WTC11 (cell line): ENCODE data around the gene NBEAL1. TPM values are rescaled to one million over a fixed set of nuclear protein-coding genes. Genes with fewer than 3 reads are reported as not detected.

ENCODE experiments used
- CTCF ChIP-seq: fragments of 200-600 bp; IDR thresholded peaks from 2 replicates; pipeline ENCODE4 v1.8.0; 2022; ENCODE audit warnings: antibody characterized with exemption
- FOXK1 ChIP-seq: sonication (generic); formaldehyde crosslinking; IDR thresholded peaks from 2 replicates; pipeline ENCODE4 v1.8.0; 2022; ENCODE audit warnings: mild to moderate bottlenecking, moderate library complexity, missing genetic modification reagents
- GRHL2 ChIP-seq: fragments of 250-450 bp; sonication (Bioruptor Pico); IDR thresholded peaks from 2 replicates; pipeline ENCODE4 v1.8.0; 2022; ENCODE audit warnings: mild to moderate bottlenecking, moderate library complexity; ENCODE audit not compliant: insufficient replicate concordance, severe bottlenecking
- IRF1 ChIP-seq: sonication (generic); formaldehyde crosslinking; IDR thresholded peaks from 2 replicates; pipeline ENCODE4 v1.8.0; 2023; ENCODE audit warnings: missing genetic modification reagents
- JUN ChIP-seq: sonication (generic); formaldehyde crosslinking; IDR thresholded peaks from 2 replicates; pipeline ENCODE4 v1.8.0; 2023; ENCODE audit warnings: mild to moderate bottlenecking, missing genetic modification reagents
- KAT7 ChIP-seq: sonication (generic); formaldehyde crosslinking; IDR thresholded peaks from 2 replicates; pipeline ENCODE4 v1.8.1; 2023; ENCODE audit warnings: missing genetic modification reagents, mild to moderate bottlenecking, borderline replicate concordance
- MXD4 ChIP-seq: fragments of 250-450 bp; sonication (Bioruptor Pico); IDR thresholded peaks from 2 replicates; pipeline ENCODE4 v1.8.0; 2021; ENCODE audit warnings: mild to moderate bottlenecking, moderate library complexity, borderline replicate concordance
- MYBL2 ChIP-seq: sonication (generic); formaldehyde crosslinking; IDR thresholded peaks from 2 replicates; pipeline ENCODE4 v1.8.1; 2023; ENCODE audit warnings: mild to moderate bottlenecking, moderate library complexity, missing genetic modification reagents
- NFATC4 ChIP-seq: fragments of 250-450 bp; sonication (Bioruptor Pico); IDR thresholded peaks from 2 replicates; pipeline ENCODE4 v1.9.0; 2021; ENCODE audit warnings: mild to moderate bottlenecking
- NR1H2 ChIP-seq: sonication (generic); formaldehyde crosslinking; IDR thresholded peaks from 2 replicates; pipeline ENCODE4 v1.9.0; 2021; ENCODE audit warnings: mild to moderate bottlenecking, moderate library complexity, missing genetic modification reagents
- RELA ChIP-seq: sonication (generic); formaldehyde crosslinking; IDR thresholded peaks from 2 replicates; pipeline ENCODE4 v1.8.1; 2022; ENCODE audit warnings: missing genetic modification reagents, mild to moderate bottlenecking, borderline replicate concordance
- RORB ChIP-seq: fragments of 250-450 bp; sonication (Bioruptor Pico); IDR thresholded peaks from 2 replicates; pipeline ENCODE4 v1.9.0; 2021; ENCODE audit warnings: mild to moderate bottlenecking
- STAT6 ChIP-seq: sonication (generic); formaldehyde crosslinking; conservative IDR thresholded peaks from 2 replicates; pipeline ENCODE4 v1.8.1; 2023; ENCODE audit warnings: mild to moderate bottlenecking, low read depth, missing genetic modification reagents, moderate library complexity
- ZNF138 ChIP-seq: sonication (generic); formaldehyde crosslinking; conservative IDR thresholded peaks from 2 replicates; pipeline ENCODE4 v1.8.1; 2022; ENCODE audit warnings: mild to moderate bottlenecking, moderate library complexity, missing genetic modification reagents
- ZNF263 ChIP-seq: sonication (generic); formaldehyde crosslinking; IDR thresholded peaks from 2 replicates; pipeline ENCODE4 v1.8.1; 2022; ENCODE audit warnings: low read depth, mild to moderate bottlenecking, moderate library complexity, missing genetic modification reagents
- total RNA-seq: library from RNA; stranded (reverse); gene quantifications from 3 replicates; pipeline ENCODE4 v1.2.3, GENCODE V29; 2021
- TF ChIP-seq, protein P1 (sequence below): fragments of 250-450 bp; sonication (Bioruptor Pico); IDR thresholded peaks from 2 replicates; pipeline ENCODE4 v2.1.2; 2022; ENCODE audit warnings: mild to moderate bottlenecking, moderate library complexity
- TF ChIP-seq, protein P2 (sequence below): sonication (generic); formaldehyde crosslinking; IDR thresholded peaks from 2 replicates; pipeline ENCODE4 v1.8.1; 2023; ENCODE audit warnings: mild to moderate bottlenecking, moderate library complexity, missing genetic modification reagents
- TF ChIP-seq, protein P3 (sequence below): sonication (generic); formaldehyde crosslinking; conservative IDR thresholded peaks from 2 replicates; pipeline ENCODE4 v1.8.1; 2022; ENCODE audit warnings: mild to moderate bottlenecking, missing genetic modification reagents
- TF ChIP-seq, protein P4 (sequence below): sonication (generic); formaldehyde crosslinking; IDR thresholded peaks from 2 replicates; pipeline ENCODE4 v1.8.1; 2023; ENCODE audit warnings: mild to moderate bottlenecking, missing genetic modification reagents, moderate library complexity
- TF ChIP-seq, protein P5 (sequence below): sonication (generic); formaldehyde crosslinking; IDR thresholded peaks from 2 replicates; pipeline ENCODE4 v1.8.1; 2023; ENCODE audit warnings: mild to moderate bottlenecking, missing genetic modification reagents
- TF ChIP-seq, protein P6 (sequence below): sonication (generic); formaldehyde crosslinking; IDR thresholded peaks from 2 replicates; pipeline ENCODE4 v1.8.0; 2022; ENCODE audit warnings: mild to moderate bottlenecking, missing genetic modification reagents
- TF ChIP-seq, protein P7 (sequence below): fragments of 250-450 bp; sonication (Bioruptor Pico); IDR thresholded peaks from 2 replicates; pipeline ENCODE4 v1.8.0; 2021; ENCODE audit warnings: mild to moderate bottlenecking

Gene NBEAL1
- total RNA-seq, 1 experiment from 2014 or later: 10.5 TPM

GRCh38 chr2:203238704-203239526, 224.2 kb downstream of the NBEAL1 start, which contains the start of gene CYP20A1 (continued):
- TF ChIP-seq, protein P1, sequence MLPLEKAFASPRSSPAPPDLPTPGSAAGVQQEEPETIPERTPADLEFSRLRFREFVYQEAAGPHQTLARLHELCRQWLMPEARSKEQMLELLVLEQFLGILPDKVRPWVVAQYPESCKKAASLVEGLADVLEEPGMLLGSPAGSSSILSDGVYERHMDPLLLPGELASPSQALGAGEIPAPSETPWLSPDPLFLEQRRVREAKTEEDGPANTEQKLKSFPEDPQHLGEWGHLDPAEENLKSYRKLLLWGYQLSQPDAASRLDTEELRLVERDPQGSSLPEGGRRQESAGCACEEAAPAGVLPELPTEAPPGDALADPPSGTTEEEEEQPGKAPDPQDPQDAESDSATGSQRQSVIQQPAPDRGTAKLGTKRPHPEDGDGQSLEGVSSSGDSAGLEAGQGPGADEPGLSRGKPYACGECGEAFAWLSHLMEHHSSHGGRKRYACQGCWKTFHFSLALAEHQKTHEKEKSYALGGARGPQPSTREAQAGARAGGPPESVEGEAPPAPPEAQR (CRISPR knock-in tag): no peak
- TF ChIP-seq, protein P2, sequence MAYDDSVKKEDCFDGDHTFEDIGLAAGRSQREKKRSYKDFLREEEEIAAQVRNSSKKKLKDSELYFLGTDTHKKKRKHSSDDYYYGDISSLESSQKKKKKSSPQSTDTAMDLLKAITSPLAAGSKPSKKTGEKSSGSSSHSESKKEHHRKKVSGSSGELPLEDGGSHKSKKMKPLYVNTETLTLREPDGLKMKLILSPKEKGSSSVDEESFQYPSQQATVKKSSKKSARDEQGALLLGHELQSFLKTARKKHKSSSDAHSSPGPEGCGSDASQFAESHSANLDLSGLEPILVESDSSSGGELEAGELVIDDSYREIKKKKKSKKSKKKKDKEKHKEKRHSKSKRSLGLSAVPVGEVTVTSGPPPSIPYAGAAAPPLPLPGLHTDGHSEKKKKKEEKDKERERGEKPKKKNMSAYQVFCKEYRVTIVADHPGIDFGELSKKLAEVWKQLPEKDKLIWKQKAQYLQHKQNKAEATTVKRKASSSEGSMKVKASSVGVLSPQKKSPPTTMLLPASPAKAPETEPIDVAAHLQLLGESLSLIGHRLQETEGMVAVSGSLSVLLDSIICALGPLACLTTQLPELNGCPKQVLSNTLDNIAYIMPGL (CRISPR knock-in tag): peak; percentile 91
- TF ChIP-seq NR1H2: no peak
- TF ChIP-seq, protein P3, sequence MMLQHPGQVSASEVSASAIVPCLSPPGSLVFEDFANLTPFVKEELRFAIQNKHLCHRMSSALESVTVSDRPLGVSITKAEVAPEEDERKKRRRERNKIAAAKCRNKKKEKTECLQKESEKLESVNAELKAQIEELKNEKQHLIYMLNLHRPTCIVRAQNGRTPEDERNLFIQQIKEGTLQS (CRISPR knock-in tag): no peak
- no peak for TF ChIP-seq IRF1 (CRISPR knock-in tag)
- TF ChIP-seq RELA (CRISPR knock-in tag): peak; percentile 69; the same call in 1 of the 2 replicates
- TF ChIP-seq NFATC4: 0 out of 2 replicates have a peak, but pooled peaks have one; percentile 37
- 0 out of 2 replicates have a peak, but pooled peaks have one; percentile 54 for TF ChIP-seq FOXK1 (CRISPR knock-in tag)
- no peak for TF ChIP-seq MXD4 (CRISPR knock-in tag)
- TF ChIP-seq MYBL2 (CRISPR knock-in tag): peak; percentile 95
- TF ChIP-seq STAT6 (CRISPR knock-in tag): no peak
- TF ChIP-seq JUN (CRISPR knock-in tag): no peak
- TF ChIP-seq RORB (CRISPR knock-in tag): no peak
- no peak for TF ChIP-seq CTCF
- TF ChIP-seq KAT7: peak; percentile 29; the same call in 1 of the 2 replicates
- no peak for TF ChIP-seq GRHL2 (CRISPR knock-in tag)
- TF ChIP-seq, protein P4, sequence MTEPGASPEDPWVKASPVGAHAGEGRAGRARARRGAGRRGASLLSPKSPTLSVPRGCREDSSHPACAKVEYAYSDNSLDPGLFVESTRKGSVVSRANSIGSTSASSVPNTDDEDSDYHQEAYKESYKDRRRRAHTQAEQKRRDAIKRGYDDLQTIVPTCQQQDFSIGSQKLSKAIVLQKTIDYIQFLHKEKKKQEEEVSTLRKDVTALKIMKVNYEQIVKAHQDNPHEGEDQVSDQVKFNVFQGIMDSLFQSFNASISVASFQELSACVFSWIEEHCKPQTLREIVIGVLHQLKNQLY (CRISPR knock-in tag): peak; percentile 68; the same call in 1 of the 2 replicates
- TF ChIP-seq, protein P5, sequence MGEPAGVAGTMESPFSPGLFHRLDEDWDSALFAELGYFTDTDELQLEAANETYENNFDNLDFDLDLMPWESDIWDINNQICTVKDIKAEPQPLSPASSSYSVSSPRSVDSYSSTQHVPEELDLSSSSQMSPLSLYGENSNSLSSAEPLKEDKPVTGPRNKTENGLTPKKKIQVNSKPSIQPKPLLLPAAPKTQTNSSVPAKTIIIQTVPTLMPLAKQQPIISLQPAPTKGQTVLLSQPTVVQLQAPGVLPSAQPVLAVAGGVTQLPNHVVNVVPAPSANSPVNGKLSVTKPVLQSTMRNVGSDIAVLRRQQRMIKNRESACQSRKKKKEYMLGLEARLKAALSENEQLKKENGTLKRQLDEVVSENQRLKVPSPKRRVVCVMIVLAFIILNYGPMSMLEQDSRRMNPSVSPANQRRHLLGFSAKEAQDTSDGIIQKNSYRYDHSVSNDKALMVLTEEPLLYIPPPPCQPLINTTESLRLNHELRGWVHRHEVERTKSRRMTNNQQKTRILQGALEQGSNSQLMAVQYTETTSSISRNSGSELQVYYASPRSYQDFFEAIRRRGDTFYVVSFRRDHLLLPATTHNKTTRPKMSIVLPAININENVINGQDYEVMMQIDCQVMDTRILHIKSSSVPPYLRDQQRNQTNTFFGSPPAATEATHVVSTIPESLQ (CRISPR knock-in tag): no peak
- TF ChIP-seq ZNF138: no peak
- TF ChIP-seq, protein P6, sequence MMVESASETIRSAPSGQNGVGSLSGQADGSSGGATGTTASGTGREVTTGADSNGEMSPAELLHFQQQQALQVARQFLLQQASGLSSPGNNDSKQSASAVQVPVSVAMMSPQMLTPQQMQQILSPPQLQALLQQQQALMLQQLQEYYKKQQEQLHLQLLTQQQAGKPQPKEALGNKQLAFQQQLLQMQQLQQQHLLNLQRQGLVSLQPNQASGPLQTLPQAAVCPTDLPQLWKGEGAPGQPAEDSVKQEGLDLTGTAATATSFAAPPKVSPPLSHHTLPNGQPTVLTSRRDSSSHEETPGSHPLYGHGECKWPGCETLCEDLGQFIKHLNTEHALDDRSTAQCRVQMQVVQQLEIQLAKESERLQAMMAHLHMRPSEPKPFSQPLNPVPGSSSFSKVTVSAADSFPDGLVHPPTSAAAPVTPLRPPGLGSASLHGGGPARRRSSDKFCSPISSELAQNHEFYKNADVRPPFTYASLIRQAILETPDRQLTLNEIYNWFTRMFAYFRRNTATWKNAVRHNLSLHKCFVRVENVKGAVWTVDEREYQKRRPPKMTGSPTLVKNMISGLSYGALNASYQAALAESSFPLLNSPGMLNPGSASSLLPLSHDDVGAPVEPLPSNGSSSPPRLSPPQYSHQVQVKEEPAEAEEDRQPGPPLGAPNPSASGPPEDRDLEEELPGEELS (CRISPR knock-in tag): peak; percentile 16
- TF ChIP-seq, protein P7, sequence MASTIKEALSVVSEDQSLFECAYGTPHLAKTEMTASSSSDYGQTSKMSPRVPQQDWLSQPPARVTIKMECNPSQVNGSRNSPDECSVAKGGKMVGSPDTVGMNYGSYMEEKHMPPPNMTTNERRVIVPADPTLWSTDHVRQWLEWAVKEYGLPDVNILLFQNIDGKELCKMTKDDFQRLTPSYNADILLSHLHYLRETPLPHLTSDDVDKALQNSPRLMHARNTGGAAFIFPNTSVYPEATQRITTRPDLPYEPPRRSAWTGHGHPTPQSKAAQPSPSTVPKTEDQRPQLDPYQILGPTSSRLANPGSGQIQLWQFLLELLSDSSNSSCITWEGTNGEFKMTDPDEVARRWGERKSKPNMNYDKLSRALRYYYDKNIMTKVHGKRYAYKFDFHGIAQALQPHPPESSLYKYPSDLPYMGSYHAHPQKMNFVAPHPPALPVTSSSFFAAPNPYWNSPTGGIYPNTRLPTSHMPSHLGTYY (CRISPR knock-in tag): peak; percentile 79; the same call in 1 of the 2 replicates
- TF ChIP-seq ZNF263: no peak; the same call in 1 of the 2 replicates
